DMS79 (cell line): ENCODE data around the gene NEURL1.
"Not testable (repeated sequence)": the region's sequence is repeated elsewhere in the genome, so short reads cannot be mapped to it uniquely, and the experiment has no call there.

Experiments
- DNase-seq: peaks from one replicate; lab custom pipeline; 2025; lab: John Stamatoyannopoulos, UW

The NEURL1 gene

GRCh38 chr10:103493916-103494877 is 692 bp downstream of the NEURL1 start:
- no peak for DNase-seq

- DNase-seq: no peak
These were observed 1.8 kb downstream of the NEURL1 start for GRCh38 chr10:103495321-103495720.

GRCh38 chr10:103497161-103497915 is 3.8 kb downstream of the NEURL1 start:
- no peak for DNase-seq

GRCh38 chr10:103498936-103499638 is 5.6 kb downstream of the NEURL1 start:
- DNase-seq: no peak

DNA sequence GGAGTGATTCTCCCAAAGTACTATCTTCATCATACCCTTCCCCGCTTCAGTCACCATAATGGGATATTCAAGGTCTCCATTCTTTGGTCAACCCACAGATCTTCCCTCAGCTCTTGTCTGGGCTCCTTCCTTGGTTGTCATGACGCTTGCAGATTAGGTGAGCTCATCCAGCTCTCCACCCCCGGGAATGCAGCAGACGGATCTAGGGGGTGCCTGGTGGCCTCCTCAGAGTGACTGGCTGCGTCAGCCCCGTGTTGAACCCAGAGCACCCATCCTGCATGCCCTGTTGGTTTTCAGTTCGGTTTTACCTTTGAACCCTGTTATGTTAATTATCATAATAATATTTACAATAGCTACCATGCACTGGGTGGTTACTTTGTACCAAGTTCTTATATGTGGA is 6.4 kb downstream of the NEURL1 start:
- no peak for DNase-seq

DNA sequence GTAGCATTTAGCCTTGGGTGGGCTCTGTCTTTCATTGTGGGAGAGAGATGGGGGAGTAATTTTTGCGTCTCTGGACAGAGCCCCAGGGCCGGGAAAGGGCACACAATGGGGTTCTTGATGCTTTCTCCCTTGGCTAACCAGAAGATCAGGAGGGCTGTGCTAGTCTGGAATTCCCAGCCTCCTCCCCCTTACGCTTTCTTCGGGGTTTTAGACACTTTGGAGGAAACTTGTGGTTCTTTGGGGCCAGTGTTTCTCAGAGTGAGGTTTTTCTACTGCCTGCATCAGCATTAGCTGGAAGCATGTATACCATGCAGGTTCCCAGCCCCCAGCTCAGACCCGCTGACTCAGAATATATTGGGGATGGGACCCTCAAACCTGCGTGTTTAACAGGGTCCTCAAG is 7.0 kb downstream of the NEURL1 start:
- no peak for DNase-seq

GRCh38 chr10:103501186-103501585 is 7.7 kb downstream of the NEURL1 start:
- DNase-seq: no peak

GRCh38 chr10:103502849-103503660 is 9.6 kb downstream of the NEURL1 start:
- no peak for DNase-seq

- not testable (repeated sequence) for DNase-seq
These were observed 10.3 kb downstream of the NEURL1 start for GRCh38 chr10:103503777-103504176.

DNA sequence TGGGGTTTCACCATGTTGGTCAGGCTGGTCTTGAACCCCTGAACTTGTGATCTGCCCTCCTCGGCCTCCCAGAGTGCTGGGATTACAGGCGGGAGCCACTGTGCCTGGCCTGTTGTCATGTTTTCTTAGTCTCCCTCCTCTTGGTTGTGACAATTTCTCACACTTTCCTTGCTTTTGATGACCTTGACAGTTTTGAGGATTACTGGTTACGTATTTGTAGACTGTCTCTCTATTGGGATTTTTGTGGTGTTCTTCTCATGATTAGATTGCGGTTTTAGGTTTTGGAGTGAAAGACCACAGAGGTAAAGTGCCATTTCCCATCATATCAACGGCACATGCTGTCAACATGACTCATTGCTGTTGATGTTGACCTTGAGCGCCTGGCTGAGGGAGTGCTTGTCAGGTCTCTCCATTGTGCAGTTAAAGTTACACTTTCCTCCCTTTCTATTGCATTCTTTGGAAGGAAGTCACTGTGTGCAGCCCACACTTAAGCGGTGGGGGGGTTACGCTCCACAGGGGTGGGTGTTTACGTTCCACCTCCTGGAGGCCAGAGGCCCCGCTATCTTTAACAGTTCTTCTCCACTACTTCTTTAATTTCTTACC is 10.8 kb downstream of the NEURL1 start:
- no peak for DNase-seq

GRCh38 chr10:103506061-103506460 is 12.6 kb downstream of the NEURL1 start:
- no peak for DNase-seq

DNA sequence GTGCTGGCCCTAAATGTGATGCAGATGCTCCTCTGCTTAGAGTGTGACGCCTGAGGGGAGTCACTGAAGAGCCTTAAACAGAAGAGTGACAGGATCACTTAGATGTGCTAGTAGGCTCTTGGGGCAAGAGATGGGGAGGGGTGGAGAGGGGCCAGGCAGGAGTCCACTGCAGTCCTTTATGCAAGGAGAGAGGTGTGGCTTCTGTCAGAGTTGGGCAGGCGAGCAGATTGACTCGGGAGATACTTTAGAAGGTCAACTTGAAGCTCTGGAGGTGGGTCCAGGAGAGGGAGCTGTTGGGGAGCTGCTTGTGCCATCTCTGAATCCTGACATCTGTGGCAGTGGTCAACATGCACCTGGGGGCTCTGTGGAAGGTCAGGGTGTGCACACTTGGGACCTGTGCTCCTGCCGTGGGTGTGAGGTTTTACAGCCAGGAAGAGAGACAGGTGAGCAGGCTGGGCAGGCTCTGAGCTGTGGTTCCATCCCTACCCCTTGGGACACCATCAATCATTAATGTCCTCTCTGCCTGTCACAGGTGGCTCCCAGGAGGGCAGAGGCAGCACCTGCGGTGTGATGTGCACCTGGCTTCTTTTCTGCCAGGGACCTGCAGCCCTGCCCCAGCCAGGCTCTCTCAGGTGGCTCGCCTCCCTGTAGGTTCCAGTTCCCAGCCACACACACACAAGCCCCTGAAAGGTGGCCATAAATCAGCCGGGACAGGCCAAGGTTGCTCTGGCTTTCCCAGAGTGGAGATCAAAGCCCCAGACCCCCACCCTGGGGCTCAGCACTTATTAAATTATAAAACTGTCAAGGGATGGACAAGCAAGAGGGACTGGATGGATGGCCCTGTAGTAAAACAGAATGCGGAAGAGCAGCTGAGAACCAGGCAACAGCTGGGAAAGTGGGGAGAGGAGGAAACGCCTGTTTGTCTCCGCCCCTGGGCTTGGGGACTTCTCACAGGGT is 14.0 kb downstream of the NEURL1 start:
- DNase-seq: no peak

GRCh38 chr10:103510046-103510685 is 16.7 kb downstream of the NEURL1 start:
- no peak for DNase-seq

GRCh38 chr10:103510791-103511752 is 17.6 kb downstream of the NEURL1 start:
- no peak for DNase-seq

- no peak for DNase-seq
These were observed 18.7 kb downstream of the NEURL1 start for GRCh38 chr10:103512166-103512565.

GRCh38 chr10:103512591-103513379 is 19.3 kb downstream of the NEURL1 start:
- DNase-seq: no peak

- DNase-seq: no peak
These were observed 20.0 kb downstream of the NEURL1 start for GRCh38 chr10:103513380-103514060.
